ENCODE data around the gene IL20RB. TPM values are rescaled to one million over a fixed set of nuclear protein-coding genes. Genes with fewer than 3 reads are reported as not detected.

The IL20RB gene, protein sequence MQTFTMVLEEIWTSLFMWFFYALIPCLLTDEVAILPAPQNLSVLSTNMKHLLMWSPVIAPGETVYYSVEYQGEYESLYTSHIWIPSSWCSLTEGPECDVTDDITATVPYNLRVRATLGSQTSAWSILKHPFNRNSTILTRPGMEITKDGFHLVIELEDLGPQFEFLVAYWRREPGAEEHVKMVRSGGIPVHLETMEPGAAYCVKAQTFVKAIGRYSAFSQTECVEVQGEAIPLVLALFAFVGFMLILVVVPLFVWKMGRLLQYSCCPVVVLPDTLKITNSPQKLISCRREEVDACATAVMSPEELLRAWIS
- total RNA-seq = 1 to 10 TPM in 2 of 3 donors, under 1 TPM in 1; 0.60 to 1.7 (median 1.2) TPM
- long read RNA-seq, donor 1, partial matches to known transcripts = 0 of 1 reads
- long read RNA-seq, donor 1, other reads (novel, unspliced or antisense) = 0 of 1 reads
- long read RNA-seq, donor 2, partial matches to known transcripts = 0 of 1 reads
- long read RNA-seq, donor 2, other reads (novel, unspliced or antisense) = 1 of 1 reads

- TF ChIP-seq, protein P1, sequence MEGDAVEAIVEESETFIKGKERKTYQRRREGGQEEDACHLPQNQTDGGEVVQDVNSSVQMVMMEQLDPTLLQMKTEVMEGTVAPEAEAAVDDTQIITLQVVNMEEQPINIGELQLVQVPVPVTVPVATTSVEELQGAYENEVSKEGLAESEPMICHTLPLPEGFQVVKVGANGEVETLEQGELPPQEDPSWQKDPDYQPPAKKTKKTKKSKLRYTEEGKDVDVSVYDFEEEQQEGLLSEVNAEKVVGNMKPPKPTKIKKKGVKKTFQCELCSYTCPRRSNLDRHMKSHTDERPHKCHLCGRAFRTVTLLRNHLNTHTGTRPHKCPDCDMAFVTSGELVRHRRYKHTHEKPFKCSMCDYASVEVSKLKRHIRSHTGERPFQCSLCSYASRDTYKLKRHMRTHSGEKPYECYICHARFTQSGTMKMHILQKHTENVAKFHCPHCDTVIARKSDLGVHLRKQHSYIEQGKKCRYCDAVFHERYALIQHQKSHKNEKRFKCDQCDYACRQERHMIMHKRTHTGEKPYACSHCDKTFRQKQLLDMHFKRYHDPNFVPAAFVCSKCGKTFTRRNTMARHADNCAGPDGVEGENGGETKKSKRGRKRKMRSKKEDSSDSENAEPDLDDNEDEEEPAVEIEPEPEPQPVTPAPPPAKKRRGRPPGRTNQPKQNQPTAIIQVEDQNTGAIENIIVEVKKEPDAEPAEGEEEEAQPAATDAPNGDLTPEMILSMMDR (IDR thresholded peaks at IDR 0.05) = no peak
- no peaks in the 10 kb centered on the region for H3K9me3 ChIP-seq
- no peaks in the 10 kb centered on the region for H3K36me3 ChIP-seq (ENCODE audit: low read depth)
- no peak within 1 kb of the TSS for H3K4me3 ChIP-seq
- DNase-seq (no peak), ATAC-seq (no peak)
- intact Hi-C loops (cut with DNase I, micrococcal nuclease) = no loop called here
- H3K4me1 ChIP-seq (ENCODE audit: low read depth) = peaks cover 11% of the 10 kb centered on the region
Measured at GRCh38 chr3:136957751-136958288, at the start of gene IL20RB. Gene IL20RB, plus strand, starts transcription at chr3:136957983. Its CDS starts 131 bp downstream, at chr3:136958114.

GRCh38 chr3:136908297-136908696, 49.5 kb upstream of the IL20RB start:
- TF ChIP-seq, protein P1 (IDR thresholded peaks at IDR 0.05) = no peak
- Histone ChIP-seq H3K9me3 (peaks cover 10% of the 10 kb centered on the region), H3K36me3 (ENCODE audit: low read depth) (no peaks in the 10 kb centered on the region), H3K4me3 (no peak overlapping the region), H3K4me1 (ENCODE audit: low read depth) (peaks cover 3% of the 10 kb centered on the region)
- intact Hi-C loops (cut with DNase I, micrococcal nuclease) = no loop called here
- no peak for DNase-seq
- ATAC-seq = no peak

GRCh38 chr3:136909187-136909586, 48.6 kb upstream of the IL20RB start:
- Histone ChIP-seq H3K4me1 (ENCODE audit: low read depth) (peaks cover 3% of the 10 kb centered on the region), H3K4me3 (no peak overlapping the region), H3K9me3 (peaks cover 3% of the 10 kb centered on the region), H3K36me3 (ENCODE audit: low read depth) (no peaks in the 10 kb centered on the region)
- TF ChIP-seq, protein P1 (IDR thresholded peaks at IDR 0.05) = no peak
- intact Hi-C loops (cut with DNase I, micrococcal nuclease) = no loop called here
- ATAC-seq = no peak
- no peak for DNase-seq

GRCh38 chr3:136910697-136911096, 47.1 kb upstream of the IL20RB start:
- ATAC-seq = no peak
- TF ChIP-seq, protein P1 (IDR thresholded peaks at IDR 0.05) = no peak
- Histone ChIP-seq H3K9me3 (no peaks in the 10 kb centered on the region), H3K36me3 (ENCODE audit: low read depth) (no peaks in the 10 kb centered on the region), H3K4me1 (ENCODE audit: low read depth) (peaks cover 3% of the 10 kb centered on the region), H3K4me3 (no peak overlapping the region)
- intact Hi-C loops (cut with DNase I, micrococcal nuclease) = no loop called here
- DNase-seq = no peak

DNA sequence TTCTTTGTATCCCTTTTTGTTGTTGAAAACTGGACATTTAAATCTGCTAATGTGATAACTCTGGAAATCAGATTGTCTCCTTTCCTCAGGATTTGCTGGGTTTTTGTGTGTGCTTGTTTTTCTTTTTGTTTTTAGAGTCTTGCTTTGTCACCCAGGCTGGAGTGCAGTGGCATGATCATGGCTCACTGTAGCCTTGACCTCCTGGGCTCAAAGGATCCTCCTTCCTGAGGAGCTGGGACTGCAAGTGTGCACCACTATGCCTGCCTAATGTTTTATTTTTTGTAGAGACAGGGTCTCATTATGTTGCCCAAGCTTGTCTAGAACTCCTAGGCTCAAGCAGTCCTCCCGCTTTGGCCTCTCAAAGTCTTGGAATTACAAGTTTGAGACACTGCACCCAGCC, 44.6 kb upstream of the IL20RB start:
- ATAC-seq = no peak
- no peak for DNase-seq
- TF ChIP-seq, protein P1 (IDR thresholded peaks at IDR 0.05) = no peak
- H3K36me3 ChIP-seq (ENCODE audit: low read depth) = no peaks in the 10 kb centered on the region
- no peaks in the 10 kb centered on the region for H3K4me1 ChIP-seq (ENCODE audit: low read depth)
- intact Hi-C loops (cut with DNase I, micrococcal nuclease) = no loop called here
- no peak overlapping the region for H3K4me3 ChIP-seq
- H3K9me3 ChIP-seq = no peaks in the 10 kb centered on the region

Data from mucosa of descending colon (tissue), 3 donors.